GM23338 (cell line): Measurements from ENCODE around the gene CD22. TPM values are rescaled to one million over a fixed set of nuclear protein-coding genes. Genes with fewer than 3 reads are reported as not detected.

ENCODE experiments used
- ATAC-seq: fragments of 200-7000 bp; cut with Tn5 transposase; 3 replicates; pipeline ENCODE4 v1.9.1; 2020
- DNase-seq: peaks from one replicate; pipeline ENCODE4 v3.0.0-alpha.2; 2015; ENCODE audit warnings: low spot score
- H2AFZ ChIP-seq: fragments of 200-600 bp; sonication (generic); 2 replicates; pipeline ENCODE4 v1.8.0; 2016; ENCODE audit warnings: antibody characterized with exemption, mild to moderate bottlenecking, moderate library complexity
- H3F3A ChIP-seq: fragments of 200-600 bp; sonication (generic); replicated peaks from 2 replicates; pipeline ENCODE4 v1.8.0; 2017; ENCODE audit warnings: antibody characterized with exemption, mixed run types, low read depth
- H3K27ac ChIP-seq: fragments of 200-600 bp; sonication (generic); 2 replicates; pipeline ENCODE4 v1.6.1; 2016; ENCODE audit warnings: low read depth
- H3K27me3 ChIP-seq: fragments of 200-600 bp; sonication (generic); 2 replicates; pipeline ENCODE4 v1.8.0; 2016; ENCODE audit warnings: mild to moderate bottlenecking, mixed run types, moderate library complexity; ENCODE audit not compliant: insufficient read depth
- H3K36me3 ChIP-seq: fragments of 200-600 bp; sonication (generic); 2 replicates; pipeline ENCODE4 v1.8.0; 2016; ENCODE audit warnings: mild to moderate bottlenecking; ENCODE audit not compliant: insufficient read depth
- H3K4me1 ChIP-seq: fragments of 200-600 bp; sonication (generic); 2 replicates; pipeline ENCODE4 v1.8.0; 2016; ENCODE audit warnings: mild to moderate bottlenecking, moderate library complexity; ENCODE audit not compliant: insufficient read depth
- H3K4me2 ChIP-seq: fragments of 200-600 bp; sonication (generic); 2 replicates; pipeline ENCODE4 v1.7.1; 2017; ENCODE audit warnings: mixed run types
- H3K4me3 ChIP-seq: fragments of 200-600 bp; sonication (generic); 2 replicates; pipeline ENCODE4 v1.6.1; 2016; ENCODE audit warnings: mixed run types
- H3K79me2 ChIP-seq: fragments of 200-600 bp; sonication (generic); replicated peaks from 2 replicates; pipeline ENCODE4 v1.8.0; 2017; ENCODE audit warnings: mild to moderate bottlenecking; ENCODE audit not compliant: insufficient read depth
- H3K9me2 ChIP-seq: fragments of 200-600 bp; sonication (generic); 2 replicates; pipeline ENCODE4 v1.8.0; 2017; ENCODE audit not compliant: insufficient read depth
- H4K20me1 ChIP-seq: fragments of 200-600 bp; sonication (generic); replicated peaks from 2 replicates; pipeline ENCODE4 v1.8.0; 2017; ENCODE audit warnings: mild to moderate bottlenecking; ENCODE audit not compliant: insufficient read depth
- H3K27ac Mint-ChIP-seq: 2 replicates; pipeline ENCODE4 v1.8.0; 2020; ENCODE audit warnings: inconsistent platforms, mild to moderate bottlenecking, moderate library complexity, mixed read lengths
- H3K27me3 Mint-ChIP-seq: 3 replicates; pipeline ENCODE4 v1.8.0; 2022; ENCODE audit warnings: low read depth, mild to moderate bottlenecking, moderate library complexity, mixed read lengths, inconsistent platforms; ENCODE audit not compliant: insufficient read depth, poor library complexity
- H3K36me3 Mint-ChIP-seq: 3 replicates; pipeline ENCODE4 v1.8.0; 2021; ENCODE audit warnings: low read depth, mild to moderate bottlenecking, inconsistent platforms, moderate library complexity, mixed read lengths
- H3K4me1 Mint-ChIP-seq: 3 replicates; pipeline ENCODE4 v1.8.0; 2020; ENCODE audit warnings: mild to moderate bottlenecking, inconsistent platforms, mixed read lengths
- H3K4me3 Mint-ChIP-seq: 3 replicates; pipeline ENCODE4 v1.8.0; 2021; ENCODE audit warnings: moderate library complexity, mild to moderate bottlenecking, inconsistent platforms, mixed read lengths
- H3K9me3 Mint-ChIP-seq: 3 replicates; pipeline ENCODE4 v1.8.0; 2020; ENCODE audit warnings: moderate library complexity, mild to moderate bottlenecking, inconsistent platforms, mixed read lengths
- ETS1 ChIP-seq: IDR thresholded peaks from 2 replicates; pipeline ENCODE4 v1.6.1; 2016; ENCODE audit warnings: antibody characterized with exemption
- EZH2phosphoT487 ChIP-seq: fragments of 200-600 bp; sonication (generic); IDR thresholded peaks from one replicate; pipeline ENCODE4 v1.8.1; 2018; ENCODE audit warnings: antibody characterized with exemption; ENCODE audit not compliant: unreplicated experiment
- NANOG ChIP-seq: IDR thresholded peaks from 2 replicates; pipeline ENCODE4 v1.6.1; 2016; ENCODE audit warnings: antibody characterized with exemption, borderline replicate concordance
- REST ChIP-seq: IDR thresholded peaks from one replicate; pipeline ENCODE4 v1.6.1; 2018; ENCODE audit warnings: antibody characterized with exemption; ENCODE audit not compliant: unreplicated experiment
- STAT1 ChIP-seq: IDR thresholded peaks from one replicate; pipeline ENCODE4 v1.6.1; 2016; ENCODE audit warnings: antibody characterized with exemption; ENCODE audit not compliant: unreplicated experiment
- polyA plus RNA-seq: library from polyadenylated mRNA; unstranded; fragments of >200 nt; fragmentation: Nextera tagmentation; extraction: Ambion mirVana; gene quantifications from 2 replicates; pipeline ENCODE4 v1.2.1, GENCODE V29; 2016
- total RNA-seq: library from RNA; depleted of rRNA; stranded (reverse); fragments of >200 nt; shearing (Covaris generic); gene quantifications from 2 replicates; pipeline ENCODE4 v1.2.3, GENCODE V29; 2014

CD22 gene
- total and polyA plus RNA-seq, 2 experiments from 2014 or later, result 0.10 to 0.32 TPM

- Histone ChIP-seq H3K36me3 (no peaks in the 10 kb centered on the region), H3K9me2 (no peaks in the 10 kb centered on the region), H3K79me2 (no peaks in the 10 kb centered on the region), H4K20me1 (no peaks in the 10 kb centered on the region), H3K4me3 (no peak overlapping the region), H3K27ac (no peak overlapping the region), H3K4me2 (no peak overlapping the region), H2AFZ (no peak overlapping the region), H3F3A (peaks cover 13% of the 10 kb centered on the region), H3K27me3 (no peaks in the 10 kb centered on the region), H3K4me1 (peaks cover 25% of the 10 kb centered on the region)
- Mint-ChIP-seq H3K36me3 (no peaks in the 10 kb centered on the region), H3K4me3 (no peak overlapping the region), H3K27ac (no peak overlapping the region), H3K9me3 (no peaks in the 10 kb centered on the region), H3K27me3 (peaks cover 5% of the 10 kb centered on the region), H3K4me1 (peaks cover 11% of the 10 kb centered on the region)
- ATAC-seq (no peak), DNase-seq (no peak)
- TF ChIP-seq REST, result no peak
These were observed 32.1 kb upstream of the CD22 start for GRCh38 chr19:35296644-35297514.

- no peak overlapping the region for H3K4me3 ChIP-seq
- H4K20me1 ChIP-seq, result no peaks in the 10 kb centered on the region
- DNase-seq, result no peak
- no peaks in the 10 kb centered on the region for H3K79me2 ChIP-seq
- Mint-ChIP-seq H3K4me3 (no peak overlapping the region), H3K9me3 (no peaks in the 10 kb centered on the region), H3K27me3 (peaks cover 2% of the 10 kb centered on the region), H3K36me3 (no peaks in the 10 kb centered on the region), H3K27ac (no peak overlapping the region), H3K4me1 (peaks cover 11% of the 10 kb centered on the region)
- ATAC-seq, result no peak
- no peak overlapping the region for H3K4me2 ChIP-seq
- no peak overlapping the region for H3K27ac ChIP-seq
- peaks cover 13% of the 10 kb centered on the region for H3F3A ChIP-seq
- no peak overlapping the region for H2AFZ ChIP-seq
- no peaks in the 10 kb centered on the region for H3K9me2 ChIP-seq
- H3K36me3 ChIP-seq, result no peaks in the 10 kb centered on the region
- no peak for TF ChIP-seq STAT1
- peaks cover 25% of the 10 kb centered on the region for H3K4me1 ChIP-seq
- H3K27me3 ChIP-seq, result no peaks in the 10 kb centered on the region
These were observed 31.5 kb upstream of the CD22 start for GRCh38 chr19:35297515-35297848.

GRCh38 chr19:35297922-35298321 is 31.1 kb upstream of the CD22 start:
- H3K9me3 Mint-ChIP-seq, result no peaks in the 10 kb centered on the region
- Histone ChIP-seq H3K36me3 (no peaks in the 10 kb centered on the region), H3K4me2 (no peak overlapping the region), H3K9me2 (no peaks in the 10 kb centered on the region), H3K27ac (no peak overlapping the region), H3F3A (peaks cover 13% of the 10 kb centered on the region), H3K27me3 (no peaks in the 10 kb centered on the region), H2AFZ (no peak overlapping the region), H3K4me1 (peaks cover 25% of the 10 kb centered on the region), H4K20me1 (no peaks in the 10 kb centered on the region), H3K79me2 (no peaks in the 10 kb centered on the region), H3K4me3 (no peak overlapping the region)
- no peaks in the 10 kb centered on the region for H3K36me3 Mint-ChIP-seq
- TF ChIP-seq REST (no peak), EZH2phosphoT487 (no peak), ETS1 (no peak), NANOG (no peak)
- ATAC-seq (no peak), DNase-seq (no peak)
- H3K27ac Mint-ChIP-seq, result no peak overlapping the region
- peaks cover 11% of the 10 kb centered on the region for H3K4me1 Mint-ChIP-seq
- H3K4me3 Mint-ChIP-seq, result no peak overlapping the region
- H3K27me3 Mint-ChIP-seq, result peaks cover 2% of the 10 kb centered on the region
